Suprapubic skin (tissue), 4 donors: Measurements from ENCODE around the gene BANP.

Experiments
- CTCF ChIP-seq, 2 donors: fragments of 200-600 bp in 1 of 2; fragments of 450-650 bp in 1 of 2; sonication (generic) in 1 of 2; IDR thresholded peaks; one replicate each; pipeline ENCODE4 v1.5.1; 2016 to 2019; ENCODE audit warnings: antibody characterized with exemption in 2 of 2, mild to moderate bottlenecking in 1 of 2, moderate library complexity in 1 of 2
- EP300 ChIP-seq: sonication (generic); formaldehyde crosslinking; IDR thresholded peaks from one replicate; pipeline ENCODE4 v1.6.1; 2017; ENCODE audit warnings: antibody characterized with exemption
- POLR2A ChIP-seq, 2 donors: fragments of 450-650 bp; IDR thresholded peaks; one replicate each; pipeline ENCODE4 v1.6.1; 2017; ENCODE audit warnings: antibody characterized with exemption in 2 of 2, mild to moderate bottlenecking in 2 of 2, moderate library complexity in 2 of 2
- POLR2AphosphoS5 ChIP-seq, 3 donors: sonication (generic); formaldehyde crosslinking; IDR thresholded peaks; one replicate each; pipeline ENCODE4 v1.6.1; 2017; ENCODE audit warnings: antibody characterized with exemption in 3 of 3

GRCh38 chr16:88066680-88067529 is 115.7 kb downstream of the BANP start:
- TF ChIP-seq CTCF (IDR thresholded peaks at IDR 0.05), result no peak
- no peak for TF ChIP-seq POLR2A (IDR thresholded peaks at IDR 0.05)
- TF ChIP-seq POLR2AphosphoS5 (IDR thresholded peaks at IDR 0.05), result no peak
- no peak for TF ChIP-seq EP300
